Activated naive CD4-positive, alpha-beta T cell treated with anti-CD3 and anti-CD28 coated beads, Interleukin-2, amount 50 U/mL, for 24 hours (primary cell): ENCODE measurements around the gene SLC11A2.

Experiments
- H3K27ac Mint-ChIP-seq: one replicate; pipeline ENCODE4 v1.8.0; 2021; ENCODE audit warnings: mild to moderate bottlenecking, mixed read lengths
- H3K27me3 Mint-ChIP-seq: one replicate; pipeline ENCODE4 v1.8.0; 2021; ENCODE audit warnings: mixed read lengths
- H3K36me3 Mint-ChIP-seq: one replicate; pipeline ENCODE4 v1.8.0; 2021; ENCODE audit warnings: mixed read lengths
- H3K4me1 Mint-ChIP-seq: one replicate; pipeline ENCODE4 v1.8.0; 2021; ENCODE audit warnings: mixed read lengths
- H3K4me3 Mint-ChIP-seq: one replicate; pipeline ENCODE4 v1.8.0; 2021; ENCODE audit warnings: mild to moderate bottlenecking, mixed read lengths
- H3K9me3 Mint-ChIP-seq: one replicate; pipeline ENCODE4 v1.8.0; 2021; ENCODE audit warnings: mixed read lengths

Gene SLC11A2

DNA sequence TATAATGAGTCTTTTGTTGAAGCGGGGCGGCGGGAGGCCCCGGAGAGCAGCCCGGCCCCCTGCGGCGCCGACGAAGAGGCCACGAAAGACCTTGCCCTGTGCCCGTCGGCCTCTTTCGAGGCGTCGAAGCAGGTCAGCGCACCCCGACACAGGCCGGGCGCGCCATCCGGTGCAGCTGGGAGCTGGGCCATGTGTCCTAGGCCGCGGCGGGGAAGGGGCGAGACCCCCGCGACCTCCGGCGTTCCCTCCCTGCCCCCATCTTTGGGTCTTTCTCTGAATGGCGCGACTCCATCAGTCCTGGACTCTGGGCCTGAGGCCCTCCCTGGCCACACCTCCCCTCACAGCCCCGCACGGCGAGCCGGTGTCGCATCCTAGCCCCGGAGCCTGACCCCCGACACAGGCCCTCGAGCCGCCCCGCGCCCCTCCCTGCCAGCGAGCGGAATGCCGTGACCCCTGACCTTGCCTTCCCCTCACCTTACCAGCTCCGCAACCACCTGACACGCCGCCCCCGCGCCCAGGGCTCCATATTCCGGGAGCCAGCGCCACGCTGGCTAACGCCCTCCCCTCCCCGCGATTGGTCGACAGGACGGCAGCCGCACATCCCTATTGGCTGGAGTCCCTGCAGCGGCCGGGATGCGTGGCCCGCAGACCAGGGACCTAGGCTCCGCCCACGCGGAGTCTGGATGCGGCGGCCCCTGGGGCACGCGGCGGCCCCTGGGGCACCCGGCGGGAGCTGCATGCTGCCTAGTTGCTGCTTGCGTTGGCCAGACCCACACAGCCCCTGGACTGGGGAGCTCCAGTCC, at the start of gene SLC11A2:
TSS of gene SLC11A2 (minus strand) at position 549 of the 803 bp plus-strand sequence. CDS start 15,656 bp downstream, outside the sequence.
- Mint-ChIP-seq H3K36me3 (no peaks in the 10 kb centered on the region), H3K27me3 (no peaks in the 10 kb centered on the region), H3K9me3 (no peaks in the 10 kb centered on the region), H3K4me3 (peak within 1 kb of the TSS; percentile 98), H3K4me1 (peaks cover 59% of the 10 kb centered on the region), H3K27ac (peak within 1 kb of the TSS; percentile 100)

DNA sequence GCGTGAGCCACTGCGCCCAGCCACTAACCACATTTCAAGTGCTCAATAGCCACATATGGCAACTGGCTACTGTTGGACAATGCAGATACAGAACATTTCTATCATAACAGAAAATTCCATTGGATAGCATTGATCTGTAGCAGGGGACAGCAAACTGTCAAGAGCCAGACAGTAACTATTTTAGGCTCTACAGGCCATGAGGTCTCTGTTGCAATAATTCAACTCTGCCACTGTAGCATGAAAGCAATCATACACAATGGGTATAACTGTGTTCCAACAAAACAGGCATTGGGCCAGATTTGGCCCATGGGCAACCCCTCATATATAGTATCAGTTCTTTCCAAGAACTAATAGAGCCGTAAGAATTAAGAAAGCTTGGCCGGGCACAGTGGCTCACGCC, 49.2 kb upstream of the SLC11A2 start:
- Mint-ChIP-seq H3K27ac (no peak overlapping the region), H3K36me3 (no peaks in the 10 kb centered on the region), H3K27me3 (no peaks in the 10 kb centered on the region), H3K4me1 (peaks cover 33% of the 10 kb centered on the region), H3K4me3 (no peak overlapping the region), H3K9me3 (no peaks in the 10 kb centered on the region)

DNA sequence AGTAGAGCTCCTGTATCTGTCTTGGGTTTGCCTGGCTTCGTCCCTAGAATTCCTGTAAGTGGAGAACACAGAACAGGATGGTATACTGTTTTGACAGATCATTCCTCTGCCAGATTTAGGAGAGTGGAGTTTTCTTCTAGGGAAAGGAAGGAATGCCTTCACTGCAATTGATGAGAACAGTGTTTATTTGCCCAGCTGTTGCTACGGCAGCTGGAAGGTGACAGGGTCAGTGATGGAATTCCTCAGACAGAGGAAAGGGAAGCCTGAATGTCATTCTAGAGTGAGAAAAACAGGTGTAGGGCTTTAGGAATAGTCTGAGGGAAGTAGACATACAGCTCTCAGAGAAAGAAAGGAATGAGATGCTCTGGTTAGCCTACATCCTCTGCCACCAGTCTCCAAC, 45.5 kb upstream of the SLC11A2 start:
- Mint-ChIP-seq H3K4me3 (no peak overlapping the region), H3K27me3 (no peaks in the 10 kb centered on the region), H3K27ac (no peak overlapping the region), H3K4me1 (peaks cover 8% of the 10 kb centered on the region), H3K9me3 (no peaks in the 10 kb centered on the region), H3K36me3 (peaks cover 7% of the 10 kb centered on the region)

DNA sequence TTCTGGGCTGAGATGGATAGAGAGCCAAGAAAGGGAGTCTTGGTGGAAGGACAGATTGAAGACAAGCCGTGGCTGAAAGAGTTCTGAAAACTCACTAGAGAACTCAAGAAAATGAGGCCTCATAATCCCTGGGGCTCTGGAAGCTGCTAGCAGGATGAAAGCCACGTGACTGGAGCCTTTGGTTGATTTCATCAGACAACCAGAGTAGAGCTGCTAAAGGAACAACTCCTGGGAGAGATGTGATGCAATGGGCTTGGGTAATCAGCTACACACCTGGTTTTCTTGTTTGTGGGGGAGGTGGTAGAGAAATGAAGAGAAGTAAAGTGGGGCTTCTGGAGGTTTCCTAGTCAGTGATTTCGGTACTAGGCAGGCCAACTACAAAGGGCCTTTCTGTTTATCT, 43.8 kb upstream of the SLC11A2 start:
- Mint-ChIP-seq H3K27ac (no peak overlapping the region), H3K9me3 (no peaks in the 10 kb centered on the region), H3K27me3 (no peaks in the 10 kb centered on the region), H3K4me1 (no peaks in the 10 kb centered on the region), H3K4me3 (no peak overlapping the region), H3K36me3 (peaks cover 7% of the 10 kb centered on the region)

DNA sequence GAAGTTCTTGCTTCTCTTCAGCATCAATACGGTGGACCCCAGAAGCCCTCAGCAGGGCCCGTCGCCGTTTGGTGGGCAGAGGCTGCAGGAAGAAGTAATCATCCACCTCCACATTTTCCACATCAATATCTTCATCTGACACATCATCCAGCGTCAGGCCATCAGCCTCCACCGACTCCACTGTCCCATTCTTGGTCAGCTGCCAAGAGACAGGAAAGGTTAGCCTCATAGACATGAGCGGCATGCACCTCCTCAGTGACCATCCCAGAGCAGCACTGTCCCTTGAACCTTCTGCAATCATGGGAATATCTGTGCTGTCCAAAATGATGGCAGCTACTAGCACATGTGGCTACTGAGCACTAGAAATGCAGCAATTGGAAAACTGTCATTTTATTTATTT, 41.6 kb upstream of the SLC11A2 start:
- Mint-ChIP-seq H3K4me1 (no peaks in the 10 kb centered on the region), H3K4me3 (no peak overlapping the region), H3K27ac (no peak overlapping the region), H3K27me3 (no peaks in the 10 kb centered on the region), H3K9me3 (no peaks in the 10 kb centered on the region), H3K36me3 (peaks cover 7% of the 10 kb centered on the region)

DNA sequence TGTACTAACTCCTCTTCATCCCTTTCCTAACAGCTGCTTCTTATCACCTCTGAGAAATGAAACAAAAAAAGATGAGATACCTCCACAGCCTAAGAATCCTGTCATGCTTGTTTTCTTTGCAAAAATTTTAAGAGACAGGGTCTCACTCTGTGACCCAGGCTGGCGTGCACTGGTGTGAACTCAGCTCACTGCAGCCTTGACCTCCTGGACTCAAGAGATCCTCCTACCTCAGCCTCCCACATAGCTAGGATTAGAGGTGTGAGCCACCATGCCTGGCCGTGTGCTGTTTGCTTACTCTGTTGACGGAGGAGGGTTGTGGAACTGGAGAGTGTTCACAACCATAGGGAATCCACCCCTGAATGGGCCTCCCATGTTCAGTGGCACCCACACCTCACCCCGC, 41.0 kb upstream of the SLC11A2 start:
- Mint-ChIP-seq H3K27me3 (no peaks in the 10 kb centered on the region), H3K4me3 (no peak overlapping the region), H3K27ac (no peak overlapping the region), H3K4me1 (no peaks in the 10 kb centered on the region), H3K36me3 (peaks cover 7% of the 10 kb centered on the region), H3K9me3 (no peaks in the 10 kb centered on the region)

DNA sequence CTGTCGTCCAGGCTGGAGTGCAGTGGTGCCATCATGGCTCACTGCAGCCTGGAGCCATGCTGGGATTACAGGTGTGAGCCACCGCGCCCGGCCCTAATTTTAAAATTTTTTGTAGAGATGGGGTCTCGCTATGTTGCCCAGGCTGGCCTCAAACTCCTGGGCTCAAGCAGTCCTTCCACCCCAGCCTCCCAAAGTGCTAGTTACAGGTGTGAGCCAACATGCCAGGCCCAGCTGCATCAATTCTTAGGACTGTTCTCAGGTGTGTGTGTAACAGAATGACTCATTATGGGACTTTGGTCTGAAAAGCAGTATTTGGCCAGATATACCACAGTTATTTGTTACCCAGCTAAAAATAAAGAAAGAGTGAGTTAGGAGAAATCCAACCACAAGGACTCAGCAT, 39.3 kb upstream of the SLC11A2 start:
- Mint-ChIP-seq H3K36me3 (peaks cover 7% of the 10 kb centered on the region), H3K9me3 (no peaks in the 10 kb centered on the region), H3K27ac (no peak overlapping the region), H3K4me1 (no peaks in the 10 kb centered on the region), H3K27me3 (no peaks in the 10 kb centered on the region), H3K4me3 (no peak overlapping the region)

DNA sequence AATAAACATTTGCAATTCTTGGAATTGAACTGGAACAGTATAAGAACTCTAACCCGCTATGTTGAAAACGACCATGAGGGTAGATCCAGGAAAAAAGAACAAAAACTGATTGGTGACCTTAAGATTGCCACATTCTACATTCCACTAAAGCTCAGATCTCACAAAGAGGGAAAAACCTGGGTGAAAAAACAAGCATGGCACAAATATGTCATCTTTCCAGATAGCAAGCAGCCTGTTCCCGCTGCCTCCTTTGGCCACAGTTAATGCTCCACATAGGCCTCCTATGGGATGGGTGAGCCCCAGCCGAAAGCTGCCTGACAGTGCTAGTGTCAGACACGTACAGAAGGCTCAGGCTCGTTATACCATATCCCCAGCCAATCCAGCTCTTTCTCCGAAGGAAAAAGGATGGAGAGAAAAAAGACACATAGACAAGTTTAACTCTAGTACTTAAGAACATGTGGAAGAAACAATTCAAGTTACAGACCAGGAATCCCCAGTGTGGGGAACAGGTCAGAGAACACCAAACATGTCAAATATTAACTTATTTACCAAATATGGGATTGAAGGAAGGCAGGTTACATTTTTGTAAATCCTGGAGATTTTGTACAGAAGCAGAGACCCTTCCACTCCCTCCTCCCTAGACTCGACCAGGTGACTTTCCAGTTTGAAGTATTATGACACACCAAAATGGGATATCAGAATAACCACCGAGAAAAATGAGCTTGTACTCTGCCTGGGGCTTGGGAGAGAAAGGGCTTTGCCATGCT, 36.6 kb upstream of the SLC11A2 start:
- Mint-ChIP-seq H3K4me1 (no peaks in the 10 kb centered on the region), H3K27me3 (no peaks in the 10 kb centered on the region), H3K27ac (peak overlapping the region; percentile 65), H3K4me3 (no peak overlapping the region), H3K36me3 (peaks cover 4% of the 10 kb centered on the region), H3K9me3 (no peaks in the 10 kb centered on the region)

DNA sequence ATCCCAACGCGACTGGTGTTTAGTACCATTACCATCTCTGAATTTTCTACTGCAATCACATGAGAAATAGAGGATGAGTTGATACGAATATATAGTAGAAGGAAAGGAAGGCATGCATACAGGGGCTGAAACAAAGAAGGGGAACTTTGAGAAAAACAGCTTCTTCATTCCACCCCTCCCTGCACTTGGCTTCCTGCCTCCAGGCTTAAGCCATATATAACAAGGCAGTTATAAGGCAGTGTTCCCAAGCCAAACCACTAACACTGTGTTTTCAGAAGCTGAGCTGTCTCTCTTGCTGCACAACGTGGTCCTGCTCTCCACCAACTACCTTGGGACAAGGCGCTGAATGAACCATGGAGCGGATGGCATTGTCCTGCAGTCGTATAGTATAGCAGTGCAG, 32.9 kb upstream of the SLC11A2 start:
- Mint-ChIP-seq H3K4me1 (no peaks in the 10 kb centered on the region), H3K27me3 (no peaks in the 10 kb centered on the region), H3K9me3 (no peaks in the 10 kb centered on the region), H3K36me3 (peaks cover 11% of the 10 kb centered on the region), H3K27ac (no peak overlapping the region), H3K4me3 (no peak overlapping the region)

DNA sequence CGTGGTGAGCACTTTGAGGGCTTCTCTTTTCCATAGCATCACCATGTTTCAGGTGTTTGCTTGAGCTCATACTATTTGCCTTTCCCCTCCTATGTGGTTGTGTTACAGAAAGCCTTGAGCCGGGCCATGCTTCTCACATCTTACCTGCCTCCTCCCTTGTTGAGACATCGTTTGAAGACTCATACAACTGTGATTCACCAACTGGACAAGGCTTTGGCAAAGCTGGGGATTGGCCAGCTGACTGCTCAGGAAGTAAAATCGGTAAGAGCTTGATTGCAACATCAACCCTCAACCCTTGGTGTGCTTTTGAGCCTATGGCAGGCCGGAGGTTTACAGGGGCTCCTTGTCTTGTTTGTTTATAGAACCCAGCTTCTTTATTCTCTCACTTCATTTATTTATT, 30.1 kb upstream of the SLC11A2 start:
- no peak overlapping the region for H3K4me3 Mint-ChIP-seq
- no peak overlapping the region for H3K27ac Mint-ChIP-seq
- no peaks in the 10 kb centered on the region for H3K27me3 Mint-ChIP-seq
- H3K36me3 Mint-ChIP-seq = peaks cover 16% of the 10 kb centered on the region
- H3K9me3 Mint-ChIP-seq = no peaks in the 10 kb centered on the region
- H3K4me1 Mint-ChIP-seq = peaks cover 6% of the 10 kb centered on the region

DNA sequence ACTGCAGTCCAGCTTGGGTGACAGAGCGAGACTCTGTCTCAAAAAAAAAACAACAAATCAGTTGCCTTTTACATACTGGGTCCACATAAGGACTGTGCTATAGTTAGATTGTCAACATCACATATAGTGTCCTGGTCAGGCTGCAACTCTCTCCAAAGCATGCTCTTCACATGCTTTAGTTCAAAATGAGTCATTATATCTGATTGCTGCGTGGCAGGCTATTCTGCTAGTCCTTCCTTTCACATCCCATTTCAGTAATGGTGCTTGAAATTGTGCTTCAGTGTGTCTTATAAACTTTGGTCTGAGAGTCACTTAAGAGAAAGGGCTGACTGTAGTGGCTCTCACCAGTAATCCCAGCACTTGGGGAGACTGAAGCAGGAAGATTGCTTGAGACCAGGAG, 28.9 kb upstream of the SLC11A2 start:
- Mint-ChIP-seq H3K27ac (no peak overlapping the region), H3K4me1 (peaks cover 6% of the 10 kb centered on the region), H3K27me3 (no peaks in the 10 kb centered on the region), H3K4me3 (no peak overlapping the region), H3K9me3 (no peaks in the 10 kb centered on the region), H3K36me3 (peaks cover 16% of the 10 kb centered on the region)

DNA sequence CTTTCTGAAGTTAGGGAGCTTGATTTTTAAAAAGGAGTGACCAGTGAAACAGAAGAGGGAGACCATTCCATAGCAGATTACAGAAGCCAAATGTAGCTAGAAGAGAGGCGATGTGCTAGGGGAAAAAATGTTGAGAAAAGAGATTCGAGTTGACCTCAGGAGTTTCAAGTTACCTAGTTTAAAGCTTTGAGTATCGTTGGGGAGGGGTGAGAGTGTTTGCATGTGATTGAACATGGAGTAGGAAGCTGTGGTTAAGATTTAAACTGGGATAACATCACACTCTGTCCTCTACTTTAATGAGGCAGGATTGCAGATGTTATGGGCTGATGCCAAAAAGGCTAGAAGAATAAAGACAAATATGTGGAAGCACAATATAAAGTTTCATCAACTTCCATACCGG, 25.6 kb upstream of the SLC11A2 start:
- Mint-ChIP-seq H3K27me3 (no peaks in the 10 kb centered on the region), H3K36me3 (peaks cover 13% of the 10 kb centered on the region), H3K27ac (peak overlapping the region; percentile 67), H3K4me3 (no peak overlapping the region), H3K4me1 (peaks cover 33% of the 10 kb centered on the region), H3K9me3 (no peaks in the 10 kb centered on the region)

DNA sequence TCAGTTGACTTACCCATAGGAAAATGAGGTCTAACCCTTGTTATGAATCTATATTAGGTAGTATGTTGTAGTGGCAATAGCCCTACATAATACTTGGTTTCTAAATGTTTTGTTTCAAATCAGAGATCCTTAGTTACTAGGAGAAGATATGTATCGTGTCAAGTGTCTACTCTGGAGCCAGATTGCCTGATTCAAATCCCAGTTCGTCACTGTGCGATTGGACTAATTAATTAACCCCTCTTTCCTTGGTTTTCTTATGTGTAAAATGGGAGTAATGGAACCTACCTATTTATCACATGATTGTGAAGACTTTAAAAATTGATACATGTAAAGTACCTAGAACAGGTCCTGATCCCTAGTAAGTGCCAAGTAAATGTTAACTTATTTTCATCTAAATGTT, 23.3 kb upstream of the SLC11A2 start:
- H3K4me3 Mint-ChIP-seq = peak overlapping the region; percentile 98
- H3K27ac Mint-ChIP-seq = no peak overlapping the region
- no peaks in the 10 kb centered on the region for H3K9me3 Mint-ChIP-seq
- H3K4me1 Mint-ChIP-seq = peaks cover 34% of the 10 kb centered on the region
- peaks cover 8% of the 10 kb centered on the region for H3K36me3 Mint-ChIP-seq
- no peaks in the 10 kb centered on the region for H3K27me3 Mint-ChIP-seq

DNA sequence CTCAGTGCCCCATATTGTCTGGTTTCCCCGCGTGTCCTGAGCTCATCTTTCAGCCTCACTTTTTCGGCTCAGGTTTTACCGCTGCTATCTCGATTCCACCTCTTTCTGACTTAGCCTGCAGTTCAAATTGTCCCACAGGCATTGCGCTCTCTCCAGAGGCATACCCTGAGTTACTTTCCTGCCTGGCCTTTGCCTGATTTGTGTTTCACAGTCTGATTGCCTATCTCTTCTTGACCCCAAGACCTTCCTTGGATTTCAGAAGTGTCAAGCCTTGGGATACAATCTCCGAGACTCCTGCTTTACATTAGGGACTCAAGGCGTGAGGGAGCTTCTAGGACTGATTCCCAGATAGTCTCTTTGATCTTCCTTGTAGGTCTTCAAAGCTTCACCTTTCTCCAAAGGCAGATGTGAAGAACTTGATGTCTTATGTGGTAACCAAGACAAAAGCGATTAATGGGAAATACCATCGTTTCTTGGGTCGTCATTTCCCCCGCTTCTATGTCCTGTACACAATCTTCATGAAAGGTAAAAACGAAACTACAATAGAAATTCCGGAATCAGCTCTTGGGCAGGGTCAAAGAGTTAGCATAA, 22.6 kb upstream of the SLC11A2 start:
- no peaks in the 10 kb centered on the region for H3K27me3 Mint-ChIP-seq
- H3K36me3 Mint-ChIP-seq = peaks cover 6% of the 10 kb centered on the region
- peak overlapping the region; percentile 96 for H3K27ac Mint-ChIP-seq
- peaks cover 34% of the 10 kb centered on the region for H3K4me1 Mint-ChIP-seq
- peak overlapping the region; percentile 98 for H3K4me3 Mint-ChIP-seq
- H3K9me3 Mint-ChIP-seq = no peaks in the 10 kb centered on the region

DNA sequence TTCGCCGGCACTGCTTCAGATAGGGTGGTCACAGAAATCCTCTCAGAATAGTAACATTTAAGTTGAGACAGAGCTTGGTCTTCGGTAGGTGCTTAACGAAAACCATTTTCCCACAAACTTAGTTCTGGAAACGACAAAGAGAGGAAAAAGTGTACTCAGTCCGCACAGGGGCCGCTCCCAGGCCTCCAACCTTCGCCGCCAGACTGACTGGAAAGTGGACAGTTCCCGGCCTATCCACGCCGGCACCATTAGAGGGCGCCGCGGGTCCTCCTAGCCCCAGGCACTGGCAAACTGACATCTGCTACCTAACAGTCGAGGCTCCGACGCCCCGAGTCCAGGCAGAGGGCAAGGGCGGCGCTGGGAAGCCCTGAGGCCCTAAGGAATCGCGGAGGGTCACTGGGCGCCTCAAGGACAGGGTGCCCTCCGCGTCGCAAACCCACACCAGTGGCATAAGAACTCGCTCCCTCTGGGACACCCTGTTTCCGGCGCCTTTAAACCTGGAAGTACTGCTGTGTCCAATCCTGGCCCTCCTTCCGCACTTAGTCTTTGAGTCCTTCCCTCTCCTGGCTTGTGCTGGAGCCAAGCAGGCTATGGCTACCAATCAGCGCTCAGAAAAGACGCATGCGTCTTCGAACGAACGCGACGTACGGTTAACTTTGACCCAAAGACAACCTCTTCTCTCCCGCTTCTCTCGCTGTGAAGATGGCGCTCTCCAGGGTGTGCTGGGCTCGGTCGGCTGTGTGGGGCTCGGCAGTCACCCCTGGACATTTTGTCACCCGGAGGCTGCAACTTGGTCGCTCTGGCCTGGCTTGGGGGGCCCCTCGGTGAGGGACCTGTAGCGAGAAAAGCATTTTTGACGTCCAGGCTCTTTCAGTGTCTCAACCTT, 21.7 kb upstream of the SLC11A2 start, which contains the start of gene LETMD1:
TSS of gene LETMD1 (plus strand) at position 673 of the 886 bp plus-strand sequence. CDS start at position 703, 30 bp downstream.
- Mint-ChIP-seq H3K27me3 (no peaks in the 10 kb centered on the region), H3K4me3 (peak within 1 kb of the TSS; percentile 98), H3K27ac (peak within 1 kb of the TSS; percentile 96), H3K36me3 (peaks cover 6% of the 10 kb centered on the region), H3K9me3 (no peaks in the 10 kb centered on the region), H3K4me1 (peaks cover 34% of the 10 kb centered on the region)
